ENCODE results near the gene C4BPB.
A peak's percentile ranks its signal among the peaks of the same experiment; 100 is the strongest.

C4BPB gene

DNA sequence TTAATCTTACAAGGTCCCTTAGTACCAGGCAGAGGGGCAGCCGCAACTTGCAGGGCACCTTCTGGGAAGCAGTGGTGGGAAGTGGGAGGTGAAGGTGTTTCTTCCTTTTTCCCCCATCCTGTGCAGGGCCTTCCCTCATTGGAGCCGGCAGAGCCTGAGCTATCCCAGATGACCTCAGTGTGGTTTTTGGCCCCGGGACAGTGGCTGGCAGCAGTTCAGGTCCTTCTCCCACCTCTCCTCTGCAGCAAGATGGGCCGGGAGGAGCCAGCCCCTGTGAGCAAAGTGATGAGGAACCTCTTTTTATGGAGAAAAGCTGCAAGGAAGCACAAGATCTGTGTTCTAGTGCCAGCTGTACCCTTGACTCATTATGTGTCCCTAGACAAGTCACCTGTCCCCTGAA, 28.8 kb upstream of the C4BPB start:
- DNase-seq (ENCODE audit: low read depth) = no peak

DNA sequence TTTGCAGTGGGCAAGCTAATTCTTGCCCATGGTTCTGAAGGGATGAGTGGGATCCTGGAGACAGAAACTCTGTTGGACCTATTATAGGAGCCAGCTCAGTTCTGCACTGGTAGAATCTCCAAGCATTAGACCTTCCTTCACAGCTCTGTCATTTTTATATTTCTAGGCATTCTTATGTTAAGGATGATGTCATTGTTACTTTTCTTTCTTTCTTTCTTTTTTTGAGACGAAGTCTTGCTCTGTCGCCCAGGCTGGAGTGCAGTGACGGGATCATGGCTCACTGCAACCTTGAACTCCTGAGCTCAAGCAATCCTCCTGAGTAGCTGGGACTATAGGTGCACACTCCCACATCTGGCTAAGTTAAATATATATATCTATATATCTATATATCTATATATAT, 28.1 kb upstream of the C4BPB start:
- DNase-seq (ENCODE audit: low read depth) = no peak

DNA sequence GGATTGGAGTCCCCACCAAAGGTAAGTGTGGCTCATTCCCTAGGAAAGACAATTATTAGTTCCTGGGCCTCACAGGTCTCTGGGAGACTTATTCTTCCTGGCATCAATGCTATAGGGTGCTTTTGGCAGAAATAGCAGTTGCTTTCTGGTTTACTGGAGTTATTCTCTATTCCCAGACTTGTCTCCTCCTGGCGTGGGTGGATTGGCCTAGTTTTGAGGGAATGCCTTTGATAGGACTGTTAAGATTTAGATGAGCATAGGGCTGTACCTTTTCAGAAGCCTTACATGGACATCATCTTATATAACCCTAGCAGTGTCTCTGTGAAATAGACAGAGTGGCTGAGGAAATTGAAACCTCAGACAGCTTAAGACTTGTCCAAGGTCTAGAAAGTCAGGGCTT, 26.6 kb upstream of the C4BPB start:
- no peak for DNase-seq (ENCODE audit: low read depth)

DNA sequence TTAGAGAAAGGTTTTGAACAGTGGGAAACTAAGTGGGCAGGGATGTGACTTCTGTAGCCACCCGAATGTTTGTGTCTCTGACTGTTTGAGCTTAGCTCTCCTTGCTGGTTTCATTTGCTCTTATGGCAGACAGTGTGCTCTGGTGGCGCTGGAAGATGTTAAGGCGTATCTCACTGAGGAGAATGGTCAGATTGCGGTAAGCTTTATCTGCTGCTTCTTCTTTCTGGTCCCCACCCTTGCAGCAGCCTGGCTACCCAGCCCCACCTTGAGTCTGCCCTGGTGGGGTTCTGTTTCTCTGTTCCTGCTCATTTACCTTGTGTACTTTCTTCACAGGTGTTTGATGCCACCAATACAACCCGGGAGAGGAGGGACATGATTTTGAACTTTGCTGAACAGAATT, 25.6 kb upstream of the C4BPB start:
- DNase-seq (ENCODE audit: low read depth) = no peak

GRCh38 chr1:207064561-207064960, 24.1 kb upstream of the C4BPB start:
- no peak for DNase-seq (ENCODE audit: low read depth)

- no peak for DNase-seq (ENCODE audit: low read depth)
Measured at GRCh38 chr1:207067185-207067584, 21.5 kb upstream of the C4BPB start.

- DNase-seq (ENCODE audit: low read depth) = no peak
Measured at GRCh38 chr1:207067665-207068064, 21.0 kb upstream of the C4BPB start.

DNA sequence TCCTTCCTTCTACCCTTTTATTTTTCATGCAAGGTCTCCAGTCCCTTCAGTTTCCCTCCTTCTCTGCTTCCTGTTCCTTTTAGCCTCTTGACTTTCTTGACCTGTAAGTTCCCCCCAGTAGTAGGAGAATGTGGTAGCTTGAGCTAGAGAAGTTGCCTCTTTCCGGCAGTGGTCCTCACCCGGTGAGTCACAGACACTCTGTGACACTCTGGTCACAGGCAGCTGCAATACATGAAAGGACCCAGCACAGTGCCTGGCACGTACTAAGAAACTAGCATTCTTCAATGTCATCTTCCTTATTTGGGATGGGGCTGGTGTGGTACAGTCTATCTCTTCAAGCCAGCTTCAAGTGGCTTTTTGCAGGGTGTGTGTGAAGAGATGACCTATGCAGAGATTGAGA, 19.6 kb upstream of the C4BPB start:
- no peak for DNase-seq (ENCODE audit: low read depth)

GRCh38 chr1:207069858-207070506, 18.7 kb upstream of the C4BPB start:
- no peak for DNase-seq (ENCODE audit: low read depth)

DNA sequence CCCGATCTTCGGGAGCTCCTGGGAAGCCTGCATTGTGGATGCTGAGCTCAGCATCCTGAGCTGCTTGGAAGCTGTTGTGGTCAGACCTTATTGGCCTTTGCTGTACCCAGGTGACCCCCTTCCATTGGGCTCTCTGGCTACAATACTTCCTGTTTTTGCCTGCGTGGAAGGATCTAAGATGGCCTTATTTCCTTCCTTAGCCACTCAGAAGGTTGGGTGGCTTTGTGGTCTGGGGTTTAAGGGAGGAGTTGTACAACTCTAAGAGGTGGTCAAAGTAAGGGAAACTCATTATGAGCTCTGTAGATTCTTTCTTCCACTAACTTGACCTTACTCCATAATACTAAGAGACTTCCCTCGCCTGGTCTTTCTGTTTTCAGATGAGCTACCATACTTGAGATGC, 17.8 kb upstream of the C4BPB start:
- DNase-seq (ENCODE audit: low read depth) = no peak

GRCh38 chr1:207071426-207071825, 17.2 kb upstream of the C4BPB start:
- no peak for DNase-seq (ENCODE audit: low read depth)

DNA sequence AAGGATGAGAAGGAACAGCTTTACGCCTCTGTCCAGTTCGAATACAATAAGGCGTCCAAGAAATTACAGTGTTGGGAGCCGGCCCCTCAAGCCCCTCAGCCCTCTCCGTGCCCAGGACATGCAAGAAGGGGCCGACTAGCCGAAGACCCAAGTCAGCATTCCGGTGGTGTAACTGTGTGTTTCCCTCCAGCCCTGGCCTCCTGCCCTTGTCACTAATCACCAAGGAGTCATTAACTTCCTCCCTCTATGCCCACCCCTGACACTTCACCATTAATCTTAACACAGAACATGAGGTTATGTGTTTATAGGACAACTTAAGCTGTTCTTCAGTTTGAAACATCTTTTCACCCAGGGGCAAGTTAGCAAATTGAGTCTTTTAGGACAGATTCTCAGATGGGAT, 16.4 kb upstream of the C4BPB start:
- DNase-seq (ENCODE audit: low read depth) = no peak

GRCh38 chr1:207073906-207074820, 14.5 kb upstream of the C4BPB start:
- no peak for DNase-seq (ENCODE audit: low read depth)

DNA sequence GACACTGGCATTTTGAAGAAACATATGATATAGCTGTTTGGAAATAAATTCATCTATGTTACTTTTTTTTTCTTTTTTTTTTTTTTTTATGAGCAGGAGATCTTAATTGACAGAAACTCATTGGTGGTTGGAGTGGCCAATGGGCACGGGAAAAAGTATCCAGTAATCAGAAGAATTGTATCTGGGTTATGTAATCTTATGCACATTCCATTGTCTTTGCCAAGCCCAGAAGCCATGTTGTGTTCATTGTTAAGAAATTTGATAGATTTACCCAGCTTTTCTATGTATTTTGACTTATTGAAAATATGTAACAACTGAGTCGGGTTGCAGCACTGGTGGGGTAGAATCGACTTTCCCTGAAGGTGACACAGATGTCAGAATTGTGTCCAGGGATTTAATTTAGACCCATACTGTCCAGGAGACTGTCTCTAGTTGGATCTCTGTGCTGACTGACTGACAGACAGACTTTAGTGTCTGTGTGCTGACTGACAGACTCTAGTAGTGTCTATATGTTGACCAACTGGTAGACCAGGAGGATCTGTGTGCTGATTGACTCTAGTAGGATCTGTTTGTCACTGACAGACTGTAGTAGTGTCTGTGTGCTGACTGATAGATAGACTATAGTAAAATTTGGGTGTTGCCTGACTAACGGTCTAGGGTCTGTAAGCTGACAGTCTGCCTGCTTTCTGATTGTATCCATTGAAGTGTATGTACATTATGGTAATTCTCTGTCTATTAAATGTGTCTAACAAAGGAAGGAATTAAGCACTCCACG, 12.3 kb upstream of the C4BPB start:
- DNase-seq (ENCODE audit: low read depth) = no peak

DNA sequence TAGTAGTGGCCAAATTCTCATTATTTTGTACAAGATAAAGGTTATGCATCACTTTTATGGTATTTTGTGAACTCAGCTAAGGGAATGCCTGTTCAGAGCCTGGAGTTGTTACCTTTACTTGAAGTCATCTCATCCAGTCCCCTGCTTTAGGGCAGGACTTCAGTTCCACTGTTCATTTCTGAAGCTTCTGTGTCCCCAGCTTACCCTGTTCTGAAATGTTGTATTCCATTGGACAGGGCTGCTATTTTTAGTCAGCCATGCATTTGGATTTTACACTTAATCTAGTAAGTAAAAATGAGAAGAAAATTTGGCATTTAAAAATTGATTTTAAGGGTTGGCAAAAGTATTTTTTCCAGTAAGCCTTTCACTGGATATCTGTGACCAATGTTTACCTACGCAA, 11.6 kb upstream of the C4BPB start:
- no peak for DNase-seq (ENCODE audit: low read depth)

DNA sequence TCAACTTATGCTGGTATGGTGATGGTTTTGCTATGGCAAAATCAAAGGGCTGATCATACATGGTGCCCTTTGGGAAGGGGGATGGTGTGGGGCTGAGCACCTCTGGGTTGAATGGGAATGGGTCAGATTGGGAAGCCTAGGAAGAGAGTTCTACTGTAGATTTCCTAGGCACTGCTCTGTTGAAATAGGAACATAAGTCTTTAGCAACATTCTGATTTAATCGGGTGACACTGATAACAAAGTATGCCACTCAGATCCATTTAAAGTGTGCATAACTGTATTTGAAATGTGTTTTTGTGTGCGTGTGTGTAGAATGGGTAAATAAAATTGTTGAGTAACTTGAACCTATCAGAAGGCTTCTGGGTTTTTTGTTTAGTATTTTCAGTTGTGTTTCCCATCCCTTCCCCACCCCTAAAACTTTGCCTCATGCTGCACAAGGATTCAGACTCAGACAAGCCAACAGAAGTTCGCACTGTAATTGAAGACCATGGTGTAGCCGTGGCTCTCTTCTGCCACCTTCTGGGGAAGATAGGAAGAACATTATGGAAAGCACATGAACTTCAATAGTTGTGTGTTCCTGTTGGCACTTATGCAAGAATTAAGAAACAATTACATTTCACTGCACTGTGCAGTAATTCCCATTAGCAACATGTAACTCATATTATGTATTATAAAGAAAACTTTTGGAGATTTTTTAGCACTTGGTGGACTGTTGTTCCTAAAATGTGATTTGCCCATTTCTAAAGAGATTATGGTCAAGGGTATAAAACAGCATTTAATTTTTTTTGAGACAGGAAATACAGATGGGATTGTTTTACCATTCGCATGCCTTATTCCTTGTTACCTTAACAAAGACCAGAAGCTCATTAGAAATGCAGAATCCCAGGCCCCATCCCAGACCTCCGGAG, 10.9 kb upstream of the C4BPB start:
- peak; percentile 47 for DNase-seq (ENCODE audit: low read depth)

GRCh38 chr1:207078578-207079132, 10.0 kb upstream of the C4BPB start:
- DNase-seq (ENCODE audit: low read depth) = no peak

- DNase-seq (ENCODE audit: low read depth) = no peak
Measured at GRCh38 chr1:207079706-207080241, 8.9 kb upstream of the C4BPB start.

DNA sequence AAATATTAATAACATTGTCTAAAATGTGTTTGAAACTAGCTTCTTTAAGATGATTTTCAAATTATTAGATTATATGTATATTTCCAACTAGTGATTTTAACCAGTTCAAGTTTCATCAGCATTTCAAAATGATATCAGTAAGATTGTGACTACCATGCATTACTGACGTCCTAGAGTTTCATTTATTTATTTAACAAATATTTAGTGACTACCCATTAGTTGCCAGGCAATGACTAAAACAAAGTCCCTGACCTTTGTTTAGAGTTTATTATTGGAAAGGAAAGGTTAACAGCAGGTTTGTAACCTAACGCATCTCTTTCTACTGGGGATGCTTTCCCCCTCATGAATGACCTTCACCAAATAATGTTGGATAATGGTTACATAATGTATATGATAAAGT, 7.6 kb upstream of the C4BPB start:
- no peak for DNase-seq (ENCODE audit: low read depth)

GRCh38 chr1:207081806-207082205, 6.9 kb upstream of the C4BPB start:
- no peak for DNase-seq (ENCODE audit: low read depth)

DNA sequence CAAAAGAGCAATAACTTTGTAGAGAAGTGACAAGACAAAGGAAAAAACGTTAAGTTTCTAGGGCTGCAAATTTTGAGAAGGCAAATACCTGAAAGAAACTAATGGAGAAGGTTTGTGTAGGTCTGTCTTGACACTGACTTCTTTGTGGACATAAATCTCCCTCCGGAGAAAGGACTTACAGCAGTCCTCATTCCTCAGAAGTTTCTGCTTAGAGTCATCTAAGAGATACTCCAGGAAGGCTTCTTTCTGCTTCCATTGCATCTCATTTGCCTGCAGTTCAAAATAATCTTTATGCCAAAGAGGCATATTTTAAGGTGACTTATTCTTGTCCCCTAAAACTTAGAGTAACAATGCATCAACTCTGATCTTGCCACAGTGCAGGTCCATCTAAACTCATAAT, 4.4 kb upstream of the C4BPB start:
- DNase-seq (ENCODE audit: low read depth) = no peak

All from stimulated activated CD8-positive, alpha-beta memory T cell treated with anti-CD3 and anti-CD28 coated beads, Interleukin-12 subunit alpha, Interleukin-12 subunit beta, amount 100 ng/mL, for 1 hour (primary cell).